ENCODE data around the gene ERAS. TPM values are rescaled to one million over a fixed set of nuclear protein-coding genes. Genes with fewer than 3 reads are reported as not detected.

ERAS gene
- total and polyA plus RNA-seq, 2 of the 13 experiments (the other 11 are each of a cell fraction or from before 2014, with no cell fraction given) = 0.21 to 0.22 TPM

GRCh38 chrX:48801280-48802088 is 24.8 kb upstream of the ERAS start, which contains the start of gene HDAC6 (continued):
- TF ChIP-seq PHF20 (CRISPR knock-in tag; IDR thresholded peaks at IDR 0.05) (peak; percentile 93), NR0B2 (CRISPR knock-in tag; IDR thresholded peaks at IDR 0.05) (0 out of 2 replicates have a peak, but pooled peaks have one; percentile 35), ZNF776 (CRISPR knock-in tag; IDR thresholded peaks at IDR 0.05) (no peak), TFAP4 (IDR thresholded peaks at IDR 0.05; ENCODE audit: borderline replicate concordance, low read depth) (peak; percentile 87; the same call in 1 of the 2 replicates), ZBTB42 (CRISPR knock-in tag; IDR thresholded peaks at IDR 0.05) (no peak), ZMAT3 (CRISPR knock-in tag; conservative IDR thresholded peaks at IDR 0.05) (0 out of 2 replicates have a peak, but pooled peaks have one; percentile 50), KDM2A (CRISPR knock-in tag; IDR thresholded peaks at IDR 0.05; ENCODE audit: borderline replicate concordance, low read depth) (peak; percentile 49), HDAC1 (CRISPR knock-in tag; IDR thresholded peaks at IDR 0.05) (peak; percentile 88), ATF5 (CRISPR knock-in tag; IDR thresholded peaks at IDR 0.05; ENCODE audit: low read depth) (no peak), YEATS4 (CRISPR knock-in tag; IDR thresholded peaks at IDR 0.05; ENCODE audit: borderline replicate concordance) (peak; percentile 46), TAF1 (CRISPR knock-in tag; IDR thresholded peaks at IDR 0.05) (peak; percentile 27; the same call in 1 of the 2 replicates), ETV6 (CRISPR knock-in tag; conservative IDR thresholded peaks at IDR 0.05) (0 out of 2 replicates have a peak, but pooled peaks have one; percentile 33), ZNF761 (CRISPR knock-in tag; conservative IDR thresholded peaks at IDR 0.05) (no peak), HDAC2 (CRISPR knock-in tag; IDR thresholded peaks at IDR 0.05) (peak; percentile 54; the same call in 1 of the 2 replicates), TFDP2 (CRISPR knock-in tag; IDR thresholded peaks at IDR 0.05) (peak; percentile 81), ZNF430 (CRISPR knock-in tag; IDR thresholded peaks at IDR 0.05) (0 out of 2 replicates have a peak, but pooled peaks have one; percentile 4), CREM (IDR thresholded peaks at IDR 0.05) (peak; percentile 98), CREM (CRISPR knock-in tag; IDR thresholded peaks at IDR 0.05) (peak; percentile 59), ARID5B (CRISPR knock-in tag; IDR thresholded peaks at IDR 0.05) (peak; percentile 15; the same call in 1 of the 2 replicates)

Data from HepG2 (cell line).